ENCODE measurements around the gene HES2. TPM values are rescaled to one million over a fixed set of nuclear protein-coding genes. Genes with fewer than 3 reads are reported as not detected.

The HES2 gene
- total and polyA plus RNA-seq, 12 donors = 0.22 to 0.25 TPM; not detected in 10

DNA sequence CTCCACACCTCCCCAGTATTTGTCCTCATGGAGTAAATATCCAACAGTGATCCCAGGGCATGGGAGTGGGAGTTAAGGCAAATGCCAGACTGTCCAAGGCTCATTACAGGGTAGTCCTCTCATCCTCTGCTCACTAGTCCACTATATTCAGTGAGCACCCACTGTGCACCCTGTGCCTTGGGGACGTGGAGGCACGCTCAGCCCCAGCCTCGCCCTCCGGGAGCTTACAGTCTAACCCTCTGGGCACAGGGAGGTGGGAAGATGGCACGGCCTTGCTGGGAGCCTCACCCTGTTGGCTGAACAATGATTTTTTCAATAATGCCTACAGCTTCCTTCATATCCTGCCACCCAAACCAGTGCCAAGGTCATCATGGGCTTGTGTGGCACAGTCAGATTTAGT is 2.8 kb downstream of the HES2 start:
- no peak overlapping the region for H3K4me3 ChIP-seq

GRCh38 chr1:6416295-6416656 is 3.4 kb downstream of the HES2 start:
- H3K27ac ChIP-seq = no peak overlapping the region
- WGBS, 2 donors = 81 to 84% methylated on average over 8 of the region's 8 CpGs
- no peaks in the 10 kb centered on the region for H3K36me3 ChIP-seq
- ATAC-seq (no peak), DNase-seq (no peak)
- H3K4me3 ChIP-seq = no peak overlapping the region
- intact Hi-C loops (cut with DNase I) = loop anchor here in 1 of 10 donors (5.0 kb wide), 1 partner anchor 164 kb away; no protein-coding TSS in a partner anchor
- no peaks in the 10 kb centered on the region for H3K9me3 ChIP-seq
- TF ChIP-seq, protein P1, sequence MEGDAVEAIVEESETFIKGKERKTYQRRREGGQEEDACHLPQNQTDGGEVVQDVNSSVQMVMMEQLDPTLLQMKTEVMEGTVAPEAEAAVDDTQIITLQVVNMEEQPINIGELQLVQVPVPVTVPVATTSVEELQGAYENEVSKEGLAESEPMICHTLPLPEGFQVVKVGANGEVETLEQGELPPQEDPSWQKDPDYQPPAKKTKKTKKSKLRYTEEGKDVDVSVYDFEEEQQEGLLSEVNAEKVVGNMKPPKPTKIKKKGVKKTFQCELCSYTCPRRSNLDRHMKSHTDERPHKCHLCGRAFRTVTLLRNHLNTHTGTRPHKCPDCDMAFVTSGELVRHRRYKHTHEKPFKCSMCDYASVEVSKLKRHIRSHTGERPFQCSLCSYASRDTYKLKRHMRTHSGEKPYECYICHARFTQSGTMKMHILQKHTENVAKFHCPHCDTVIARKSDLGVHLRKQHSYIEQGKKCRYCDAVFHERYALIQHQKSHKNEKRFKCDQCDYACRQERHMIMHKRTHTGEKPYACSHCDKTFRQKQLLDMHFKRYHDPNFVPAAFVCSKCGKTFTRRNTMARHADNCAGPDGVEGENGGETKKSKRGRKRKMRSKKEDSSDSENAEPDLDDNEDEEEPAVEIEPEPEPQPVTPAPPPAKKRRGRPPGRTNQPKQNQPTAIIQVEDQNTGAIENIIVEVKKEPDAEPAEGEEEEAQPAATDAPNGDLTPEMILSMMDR (IDR thresholded peaks at IDR 0.05) = no peak
- H3K4me1 ChIP-seq = peaks cover 15 to 28% (median 20%) of the 10 kb centered on the region in 9 donors
- peaks cover 37 to 96% (median 87%) of the 10 kb centered on the region in 7 donors for H3K27me3 ChIP-seq

More for the DNA sequence above, 2.8 kb downstream of the HES2 start:
- H3K9me3 ChIP-seq = no peaks in the 10 kb centered on the region
- no peak for ATAC-seq
- intact Hi-C loops (cut with DNase I) = loop anchor here in 1 of 10 donors (5.0 kb wide), 1 partner anchor 165 kb away; no protein-coding TSS in a partner anchor
- 92 to 95% methylated on average over 5 of the region's 5 CpGs for WGBS, 2 donors
- no peaks in the 10 kb centered on the region for H3K36me3 ChIP-seq
- no peak overlapping the region for H3K27ac ChIP-seq
- H3K4me1 ChIP-seq = peaks cover 15 to 28% (median 20%) of the 10 kb centered on the region in 9 donors
- TF ChIP-seq, protein P1 (IDR thresholded peaks at IDR 0.05) = no peak
- peaks cover 42 to 99% (median 90%) of the 10 kb centered on the region in 7 donors for H3K27me3 ChIP-seq
- DNase-seq = no peak

DNA sequence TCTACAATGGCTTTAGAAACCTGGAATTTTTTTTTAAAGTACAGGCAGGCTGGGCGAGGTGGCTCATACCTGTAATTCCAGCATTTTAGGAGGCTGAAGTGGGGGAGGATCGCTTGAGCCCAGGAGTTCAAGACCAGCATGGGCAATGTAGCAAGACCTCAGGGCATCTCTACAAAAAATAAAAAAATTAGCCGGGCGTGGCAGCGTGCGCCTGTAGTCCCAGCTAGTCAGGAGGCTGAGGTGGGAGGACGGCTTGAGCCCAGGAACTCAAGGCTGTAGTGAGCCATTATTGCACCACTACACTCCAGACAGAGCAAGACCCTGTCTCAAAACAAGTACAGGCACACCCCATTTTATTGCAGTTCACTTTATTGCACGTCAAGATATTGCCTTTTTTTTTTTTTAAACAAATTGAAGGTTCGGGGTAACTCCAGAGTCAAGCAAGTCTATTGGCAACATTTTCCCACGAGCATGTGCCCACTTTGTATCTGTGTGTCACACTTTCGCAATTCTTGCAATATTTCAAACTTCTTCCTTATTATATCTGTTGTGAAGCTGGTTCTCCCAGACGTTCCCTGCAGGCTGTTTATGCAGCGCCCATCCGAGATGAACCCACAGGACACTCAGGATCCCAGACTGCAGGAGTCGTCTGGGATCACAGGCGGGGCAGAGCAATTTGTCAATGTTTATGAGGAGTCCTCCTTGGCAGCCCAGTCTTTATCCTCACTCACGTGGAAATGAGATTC is 4.7 kb downstream of the HES2 start:
- WGBS, 2 donors = 66 to 67% methylated on average over 17 of the region's 17 CpGs
- Histone ChIP-seq H3K27me3 (peaks cover 37 to 95% (median 82%) of the 10 kb centered on the region in 7 donors), H3K27ac (no peak overlapping the region), H3K36me3 (no peaks in the 10 kb centered on the region), H3K4me3 (no peak overlapping the region), H3K9me3 (no peaks in the 10 kb centered on the region), H3K4me1 (peaks cover 8 to 18% (median 14%) of the 10 kb centered on the region in 9 donors)
- intact Hi-C loops (cut with DNase I) = loop anchor here in 2 of 10 donors (5.0 kb wide), 2 partner anchors 163 to 168 kb away; no protein-coding TSS in a partner anchor
- TF ChIP-seq, protein P1 (IDR thresholded peaks at IDR 0.05) = no peak
- no peak for DNase-seq
- no peak for ATAC-seq

GRCh38 chr1:6414443-6414844 is 5.3 kb downstream of the HES2 start:
- ATAC-seq = peak in 3 of 8 donors; percentile 35 to 65 (median 61)
- H3K36me3 ChIP-seq = no peaks in the 10 kb centered on the region
- WGBS, 2 donors = 6 to 8% methylated on average over 15 of the region's 15 CpGs
- TF ChIP-seq, protein P1 (IDR thresholded peaks at IDR 0.05) = peak in 8 of 9 donors; percentile 27 to 54 (median 48)
- no peak overlapping the region for H3K4me3 ChIP-seq
- no peak overlapping the region for H3K27ac ChIP-seq
- peaks cover 31 to 94% (median 76%) of the 10 kb centered on the region in 7 donors for H3K27me3 ChIP-seq
- intact Hi-C loops (cut with DNase I) = loop anchor here in 1 of 10 donors (5.0 kb wide), 1 partner anchor 167 kb away; no protein-coding TSS in a partner anchor
- no peaks in the 10 kb centered on the region for H3K9me3 ChIP-seq
- H3K4me1 ChIP-seq = peaks cover 5 to 12% (median 8%) of the 10 kb centered on the region in 9 donors
- DNase-seq = no peak
